Psoas muscle (tissue), 8 donors: ENCODE data around the gene NOD2. TPM values are rescaled to one million over a fixed set of nuclear protein-coding genes. Genes with fewer than 3 reads are reported as not detected.

ENCODE experiments used
- ATAC-seq, 4 donors: fragments of 200-7000 bp; cut with Tn5 transposase; one replicate each; pipeline ENCODE4 v1.9.1; 2020; ENCODE audit warnings: moderate library complexity in 3 of 4, mild to moderate bottlenecking in 2 of 4
- DNase-seq, 2 donors: peaks; one replicate each; pipeline ENCODE4 v3.0.0-alpha.2; 2020
- H3K27ac ChIP-seq: fragments of 200-600 bp; one replicate; pipeline ENCODE4 v1.8.0; 2022
- H3K27me3 ChIP-seq, 3 donors: fragments of 200-600 bp in 1 of 3; one replicate each; pipeline versions ENCODE4 v1.6.1 to v1.8.0; 2013 to 2022; ENCODE audit warnings: low read length in 2 of 3, mild to moderate bottlenecking in 2 of 3, moderate library complexity in 1 of 3; ENCODE audit not compliant: insufficient read depth in 3 of 3
- H3K36me3 ChIP-seq, 2 donors: fragments of 200-600 bp in 1 of 2; one replicate each; pipeline versions ENCODE4 v1.6.1 to v1.8.0; 2013 to 2022; ENCODE audit warnings: low read depth in 1 of 2, mild to moderate bottlenecking in 1 of 2, moderate library complexity in 1 of 2; ENCODE audit not compliant: insufficient read depth in 1 of 2
- H3K4me1 ChIP-seq: fragments of 200-600 bp; one replicate; pipeline ENCODE4 v1.8.0; 2022
- H3K4me3 ChIP-seq: fragments of 200-600 bp; one replicate; pipeline ENCODE4 v1.8.0; 2022; ENCODE audit warnings: mild to moderate bottlenecking
- H3K9me3 ChIP-seq: fragments of 200-600 bp; one replicate; pipeline ENCODE4 v1.8.0; 2022
- WGBS, 3 donors: extraction: QIAGEN DNeasy Blood & Tissue Kit; methylation state at CpG; one replicate each; pipeline versions ENCODE4 v1.1.6 to v1.1.7; 2013; 5-methylcytosine and 5-hydroxymethylcytosine counted together
- intact Hi-C, 2 donors: fragments of 100-400 bp; cut with DNase I; formaldehyde crosslinking; loops; one replicate each; pipeline versions ENCODE4 v1.11.0 to v1.14.2; 2022
- polyA plus RNA-seq, 3 donors: library from polyadenylated mRNA; stranded (reverse); fragments of 200-250 nt; gene quantifications; one replicate each; pipeline ENCODE4 v1.2.3, GENCODE V29; 2013
- total RNA-seq, 4 donors: library from RNA; stranded (reverse); fragmentation: NEBNext Ultra II Directional in 2 of 4; extraction: Animal tissue kit (Norgen Biotek cat#: 25700) in 2 of 4; gene quantifications; one replicate each; pipeline versions ENCODE4 v1.2.1 to v1.2.4, GENCODE V29; 2021 to 2023
- TF ChIP-seq, protein P1 (sequence below): fragments of 200-600 bp; IDR thresholded peaks from one replicate; pipeline ENCODE4 v1.8.0; 2022; ENCODE audit warnings: antibody characterized with exemption
- donor health status: healthy with polysubstance abuse.
- donor health status: DM: no; HTN: no; CAD: no; lungs with moderate emphysema.
- donor health status: Bipolar disorder and iron deficiency.
- donor health status: healthy.
- donor health status: DM: yes; HTN: yes; CAD: no.
- donor health status: DM: no; HTN: no; CAD: no.
- donor health status: DM: no; HTN: no; CAD: no.
- donor health status: DM: yes; HTN: yes; CAD: no.

The NOD2 gene
- total and polyA plus RNA-seq, 7 donors = 0.07 to 0.74 (median 0.25) TPM

- peaks cover 0 to 9% (median 1%) of the 10 kb centered on the region in 3 donors for H3K27me3 ChIP-seq
- H3K9me3 ChIP-seq = peaks cover 7% of the 10 kb centered on the region
- no peak for DNase-seq
- H3K4me3 ChIP-seq = no peak overlapping the region
- ATAC-seq = peak; percentile 20 to 69 (median 48)
- intact Hi-C loops = loop anchor here (5.0 to 10.0 kb wide), 6 partner anchors 121 to 644 kb away; partner anchors contain the start of genes CNEP1R1 (in 1 of the 2) and NKD1 (in 1 of the 2)
- TF ChIP-seq, protein P1, sequence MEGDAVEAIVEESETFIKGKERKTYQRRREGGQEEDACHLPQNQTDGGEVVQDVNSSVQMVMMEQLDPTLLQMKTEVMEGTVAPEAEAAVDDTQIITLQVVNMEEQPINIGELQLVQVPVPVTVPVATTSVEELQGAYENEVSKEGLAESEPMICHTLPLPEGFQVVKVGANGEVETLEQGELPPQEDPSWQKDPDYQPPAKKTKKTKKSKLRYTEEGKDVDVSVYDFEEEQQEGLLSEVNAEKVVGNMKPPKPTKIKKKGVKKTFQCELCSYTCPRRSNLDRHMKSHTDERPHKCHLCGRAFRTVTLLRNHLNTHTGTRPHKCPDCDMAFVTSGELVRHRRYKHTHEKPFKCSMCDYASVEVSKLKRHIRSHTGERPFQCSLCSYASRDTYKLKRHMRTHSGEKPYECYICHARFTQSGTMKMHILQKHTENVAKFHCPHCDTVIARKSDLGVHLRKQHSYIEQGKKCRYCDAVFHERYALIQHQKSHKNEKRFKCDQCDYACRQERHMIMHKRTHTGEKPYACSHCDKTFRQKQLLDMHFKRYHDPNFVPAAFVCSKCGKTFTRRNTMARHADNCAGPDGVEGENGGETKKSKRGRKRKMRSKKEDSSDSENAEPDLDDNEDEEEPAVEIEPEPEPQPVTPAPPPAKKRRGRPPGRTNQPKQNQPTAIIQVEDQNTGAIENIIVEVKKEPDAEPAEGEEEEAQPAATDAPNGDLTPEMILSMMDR = no peak
- 22 to 37% (median 28%) methylated on average over 5 of the region's 5 CpGs for WGBS, 3 donors
- peak overlapping the region; percentile 64 for H3K27ac ChIP-seq
- H3K4me1 ChIP-seq = peaks cover 16% of the 10 kb centered on the region
- H3K36me3 ChIP-seq = no peaks in the 10 kb centered on the region
Observed at GRCh38 chr16:50668368-50669008, 24.9 kb upstream of the NOD2 start.

GRCh38 chr16:50669741-50670140 is 23.7 kb upstream of the NOD2 start:
- WGBS, 3 donors = 93 to 97% (median 97%) methylated on average over 4 of the region's 4 CpGs

GRCh38 chr16:50670476-50670875 is 22.9 kb upstream of the NOD2 start:
- Histone ChIP-seq H3K27ac (no peak overlapping the region), H3K4me1 (peaks cover 11% of the 10 kb centered on the region), H3K9me3 (peaks cover 7% of the 10 kb centered on the region), H3K4me3 (no peak overlapping the region), H3K27me3 (peaks cover 0 to 9% (median 3%) of the 10 kb centered on the region in 3 donors), H3K36me3 (no peaks in the 10 kb centered on the region)
- 89 to 98% (median 91%) methylated on average over 6 of the region's 6 CpGs for WGBS, 3 donors
- TF ChIP-seq, protein P1 = no peak
- intact Hi-C loops = no loop called here
- DNase-seq (no peak), ATAC-seq (no peak)

More at GRCh38 chr16:50669741-50670140, 23.7 kb upstream of the NOD2 start:
- Histone ChIP-seq H3K27ac (no peak overlapping the region), H3K4me3 (no peak overlapping the region), H3K36me3 (no peaks in the 10 kb centered on the region), H3K4me1 (peaks cover 16% of the 10 kb centered on the region), H3K9me3 (peaks cover 7% of the 10 kb centered on the region), H3K27me3 (peaks cover 0 to 9% (median 3%) of the 10 kb centered on the region in 3 donors)
- intact Hi-C loops = loop anchor here (5.0 to 10.0 kb wide), 6 partner anchors 122 to 645 kb away; partner anchors contain the start of genes CNEP1R1 (in 1 of the 2) and NKD1 (in 1 of the 2)
- TF ChIP-seq, protein P1 = no peak
- no peak for ATAC-seq
- no peak for DNase-seq

- ATAC-seq = no peak
- intact Hi-C loops = no loop called here
Observed at GRCh38 chr16:50671644-50672260, 21.7 kb upstream of the NOD2 start.

More at GRCh38 chr16:50671644-50672260, 21.7 kb upstream of the NOD2 start:
- peaks cover 0 to 9% (median 3%) of the 10 kb centered on the region in 3 donors for H3K27me3 ChIP-seq
- peaks cover 7% of the 10 kb centered on the region for H3K9me3 ChIP-seq
- DNase-seq = no peak
- TF ChIP-seq, protein P1 = peak; percentile 38
- H3K4me1 ChIP-seq = peaks cover 11% of the 10 kb centered on the region
- 47 to 56% (median 56%) methylated on average over 2 of the region's 2 CpGs for WGBS, 3 donors
- H3K4me3 ChIP-seq = no peak overlapping the region
- H3K27ac ChIP-seq = no peak overlapping the region
- H3K36me3 ChIP-seq = no peaks in the 10 kb centered on the region
